Epithelial cell of esophagus (primary cell): ENCODE results near the gene ITCH.
"Not testable (repeated sequence)": the region's sequence is repeated elsewhere in the genome, so short reads cannot be mapped to it uniquely, and the experiment has no call there.

Experiments used
- DNase-seq: peaks from one replicate; pipeline ENCODE4 v3.0.0; 2010; ENCODE audit warnings: low read depth
- H3K4me3 ChIP-seq: 2 replicates; pipeline ENCODE4 v1.5.1; 2011; ENCODE audit warnings: mild to moderate bottlenecking, low read length, control low read depth
- CTCF ChIP-seq: IDR thresholded peaks from 2 replicates; pipeline ENCODE4 v1.5.1; 2011; ENCODE audit warnings: low read depth, mild to moderate bottlenecking, low read length, control low read depth, inconsistent platforms; ENCODE audit not compliant: insufficient read depth; ENCODE audit errors: missing control alignments

Gene ITCH

GRCh38 chr20:34345402-34345736, 17.7 kb upstream of the ITCH start:
- H3K4me3 ChIP-seq: no peak overlapping the region
- DNase-seq: no peak
- no peak for TF ChIP-seq CTCF

- not testable (repeated sequence) for H3K4me3 ChIP-seq, DNase-seq
Observed at GRCh38 chr20:34345839-34346532, 17.1 kb upstream of the ITCH start.

- DNase-seq, H3K4me3 ChIP-seq: not testable (repeated sequence)
Observed at GRCh38 chr20:34346533-34346865, 16.6 kb upstream of the ITCH start.

GRCh38 chr20:34347571-34347970, 15.5 kb upstream of the ITCH start:
- no peak overlapping the region for H3K4me3 ChIP-seq
- no peak for DNase-seq
- no peak for TF ChIP-seq CTCF

GRCh38 chr20:34350095-34350494, 13.0 kb upstream of the ITCH start:
- no peak for TF ChIP-seq CTCF
- H3K4me3 ChIP-seq: no peak overlapping the region
- DNase-seq: no peak

- DNase-seq, H3K4me3 ChIP-seq: not testable (repeated sequence)
Observed at GRCh38 chr20:34353467-34353866, 9.6 kb upstream of the ITCH start.

GRCh38 chr20:34355427-34355826, 7.6 kb upstream of the ITCH start:
- no peak overlapping the region for H3K4me3 ChIP-seq
- no peak for DNase-seq
- no peak for TF ChIP-seq CTCF

- DNase-seq, H3K4me3 ChIP-seq: not testable (repeated sequence)
Observed at GRCh38 chr20:34359729-34360128, 3.3 kb upstream of the ITCH start.

- peak overlapping the region; percentile 73 for H3K4me3 ChIP-seq
- DNase-seq: no peak
- no peak for TF ChIP-seq CTCF
Observed at GRCh38 chr20:34362502-34363061, 491 bp upstream of the ITCH start.
